SK-N-SH (cell line): ENCODE data around the gene LOXHD1. TPM values are rescaled to one million over a fixed set of nuclear protein-coding genes. Genes with fewer than 3 reads are reported as not detected.

Source experiments
- CTCF ChIA-PET: fragments of 300-600, 350-600 bp; formaldehyde crosslinking; extraction: SDS; loops from one replicate; lab custom pipeline; 2021; lab: Yijun Ruan, JAX
- POLR2A ChIA-PET: fragments of 350-600 bp; sonication (Branson Sonifier 250); formaldehyde crosslinking; extraction: SDS; loops from one replicate; lab custom pipeline; 2020; ENCODE audit warnings: antibody characterized with exemption, inconsistent platforms; lab: Yijun Ruan, JAX
- DNase-seq: peaks from one replicate; pipeline ENCODE4 v3.0.0; 2012
- H2AFZ ChIP-seq: fragments of 200-600 bp; sonication (generic); 2 replicates; pipeline ENCODE4 v1.8.1; 2016; ENCODE audit warnings: antibody characterized with exemption, mild to moderate bottlenecking, low read depth
- H3F3A ChIP-seq: fragments of 200-600 bp; sonication (generic); replicated peaks from 2 replicates; pipeline ENCODE3; 2016; ENCODE audit warnings: antibody characterized with exemption, mild to moderate bottlenecking; ENCODE audit not compliant: insufficient read depth
- H3K27ac ChIP-seq, 2 experiments: fragments of 200-500 bp in 1 of 2; fragments of 200-600 bp in 1 of 2; sonication (Bioruptor generic) in 1 of 2; sonication (generic), shearing (Covaris generic) in 1 of 2; 2 replicates each; pipeline versions ENCODE4 v1.5.1 to v1.6.1; 2014 to 2016; ENCODE audit warnings: low read depth in 2 of 2, inconsistent platforms in 1 of 2, low read length in 1 of 2, mild to moderate bottlenecking in 1 of 2, mixed read lengths in 1 of 2
- H3K27me3 ChIP-seq: fragments of 200-600 bp; sonication (generic), shearing (Covaris generic); 2 replicates; pipeline ENCODE4 v1.6.1; 2016; ENCODE audit warnings: mixed run types; ENCODE audit not compliant: insufficient read depth
- H3K36me3 ChIP-seq, 2 experiments: fragments of 200-500 bp in 1 of 2; fragments of 200-600 bp in 1 of 2; sonication (Bioruptor generic) in 1 of 2; sonication (generic) in 1 of 2; replicated peaks in 1 of 2; 2 replicates each; pipeline versions ENCODE3 to v1.5.1; 2014 to 2016; ENCODE audit warnings: low read length in 1 of 2, mild to moderate bottlenecking in 1 of 2; ENCODE audit not compliant: insufficient read depth in 2 of 2, control insufficient read depth in 1 of 2
- H3K4me1 ChIP-seq, 2 experiments: fragments of 200-500 bp in 1 of 2; fragments of 200-600 bp in 1 of 2; sonication (Bioruptor generic) in 1 of 2; sonication (generic), shearing (Covaris generic) in 1 of 2; 2 replicates each; pipeline versions ENCODE4 v1.5.1 to v1.6.1; 2014 to 2016; ENCODE audit warnings: low read depth in 1 of 2, low read length in 1 of 2, mixed run types in 1 of 2; ENCODE audit not compliant: insufficient read depth in 2 of 2, control insufficient read depth in 1 of 2
- H3K4me2 ChIP-seq: fragments of 200-600 bp; sonication (generic), shearing (Covaris generic); 2 replicates; pipeline ENCODE4 v1.6.1; 2017; ENCODE audit warnings: mixed run types
- H3K4me3 ChIP-seq, 2 experiments: fragments of 200-500 bp in 1 of 2; fragments of 200-600 bp in 1 of 2; sonication (Bioruptor generic) in 1 of 2; sonication (generic), shearing (Covaris generic) in 1 of 2; 2 replicates each; pipeline versions ENCODE4 v1.5.1 to v1.8.1; 2014 to 2016; ENCODE audit warnings: low read depth in 2 of 2, inconsistent platforms in 1 of 2, low read length in 1 of 2, mild to moderate bottlenecking in 1 of 2, mixed read lengths in 1 of 2, moderate library complexity in 1 of 2
- H3K79me2 ChIP-seq: fragments of 200-600 bp; sonication (generic); 2 replicates; pipeline ENCODE4 v1.8.1; 2017; ENCODE audit warnings: mild to moderate bottlenecking; ENCODE audit not compliant: insufficient read depth
- H3K9ac ChIP-seq: fragments of 200-600 bp; sonication (generic); 2 replicates; pipeline ENCODE4 v1.6.1; 2017; ENCODE audit warnings: mixed run types
- H3K9me2 ChIP-seq: fragments of 200-600 bp; sonication (generic); 2 replicates; pipeline ENCODE4 v1.6.1; 2017; ENCODE audit warnings: mixed run types
- H3K9me3 ChIP-seq: fragments of 200-600 bp; sonication (generic); 2 replicates; pipeline ENCODE4 v1.6.1; 2017; ENCODE audit warnings: mixed run types, mild to moderate bottlenecking, moderate library complexity
- H4K20me1 ChIP-seq: fragments of 200-600 bp; sonication (generic); 2 replicates; pipeline ENCODE4 v1.6.1; 2017; ENCODE audit warnings: mild to moderate bottlenecking, mixed run types; ENCODE audit not compliant: insufficient read depth
- CHD2 ChIP-seq: fragments of 150-350 bp; IDR thresholded peaks from 2 replicates; pipeline ENCODE4 v1.6.1; 2018; ENCODE audit warnings: low read length; ENCODE audit not compliant: partially characterized antibody
- EP300 ChIP-seq, 2 experiments: IDR thresholded peaks; 2 replicates each; pipeline versions ENCODE4 v1.4.0 to v1.6.1; 2012; ENCODE audit warnings: borderline replicate concordance in 1 of 2, low read depth in 1 of 2, low read length in 1 of 2
- FOSL2 ChIP-seq: IDR thresholded peaks from 2 replicates; pipeline ENCODE4 v1.4.0; 2012; ENCODE audit warnings: low read depth, mild to moderate bottlenecking, moderate library complexity, borderline replicate concordance
- FOXJ3 ChIP-seq: sonication (generic); formaldehyde crosslinking; IDR thresholded peaks from 2 replicates; pipeline ENCODE4 v1.5.1; 2020; ENCODE audit warnings: mild to moderate bottlenecking, missing genetic modification reagents
- GATA2 ChIP-seq: sonication (generic); formaldehyde crosslinking; IDR thresholded peaks from 2 replicates; pipeline ENCODE4 v1.5.0; 2020; ENCODE audit warnings: mild to moderate bottlenecking, missing genetic modification reagents
- NFIC ChIP-seq: IDR thresholded peaks from 2 replicates; pipeline ENCODE4 v1.4.0; 2012; ENCODE audit warnings: borderline replicate concordance
- NRF1 ChIP-seq: IDR thresholded peaks from 2 replicates; pipeline ENCODE4 v1.6.1; 2012; ENCODE audit warnings: low read depth, mild to moderate bottlenecking, low read length
- PBX3 ChIP-seq: IDR thresholded peaks from 2 replicates; pipeline ENCODE4; 2012
- POLR2AphosphoS5 ChIP-seq: IDR thresholded peaks from 2 replicates; pipeline ENCODE4 v1.6.1; 2012; ENCODE audit warnings: low read depth, low read length
- REST ChIP-seq: IDR thresholded peaks from 2 replicates; pipeline ENCODE4 v1.6.1; 2012; ENCODE audit warnings: mild to moderate bottlenecking, low read depth, low read length, moderate library complexity
- RFX5 ChIP-seq: IDR thresholded peaks from 2 replicates; pipeline ENCODE4 v1.6.1; 2012; ENCODE audit warnings: mild to moderate bottlenecking, improper control_type of control experiment, low read length
- TEAD4 ChIP-seq: IDR thresholded peaks from 2 replicates; pipeline ENCODE4 v1.4.0; 2012; ENCODE audit warnings: mild to moderate bottlenecking, borderline replicate concordance; ENCODE audit not compliant: insufficient read depth
- USF2 ChIP-seq: fragments of 150-350 bp; IDR thresholded peaks from 2 replicates; pipeline ENCODE4 v1.6.1; 2017; ENCODE audit warnings: antibody characterized with exemption, low read length, low read depth, borderline replicate concordance
- WGBS: methylation state at CpG from one replicate; pipeline ENCODE4 v1.1.6; 2017; ENCODE audit warnings: low lambda C conversion rate; 5-methylcytosine and 5-hydroxymethylcytosine counted together
- polyA plus RNA-seq, 3 experiments: library from polyadenylated mRNA; depleted of rRNA; stranded (reverse); fragments of >200 nt; gene quantifications; 2 replicates each; pipeline ENCODE4 v1.2.3, GENCODE V29; 2012

The LOXHD1 gene
- polyA plus RNA-seq, 1 of the 3 experiments (the other 2 are of a cell fraction) = not detected

DNA sequence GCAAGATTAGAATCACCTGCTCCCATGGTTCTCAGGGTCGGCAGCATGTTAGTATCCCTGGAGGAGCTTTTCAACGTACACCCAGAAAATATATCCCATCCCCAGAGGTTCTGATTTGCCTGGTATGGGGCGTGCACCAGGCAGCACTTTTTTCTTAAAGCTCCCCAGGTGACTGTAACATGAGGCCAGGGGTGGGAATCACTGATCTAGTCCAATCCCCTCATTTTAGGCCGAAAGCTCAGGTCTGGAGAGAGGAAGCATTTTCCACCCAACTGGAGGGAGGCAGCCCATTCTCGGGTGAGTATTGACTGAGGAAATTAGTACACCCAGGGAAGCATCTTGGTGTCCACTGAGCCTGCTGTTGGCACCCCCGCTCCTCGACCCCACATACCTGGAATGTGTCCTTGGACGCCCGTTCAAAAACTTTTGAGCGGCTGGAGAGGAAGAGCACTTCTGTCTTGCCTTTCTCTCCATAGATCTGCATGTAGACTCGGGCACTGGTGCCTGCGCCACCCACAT lies 94.3 kb downstream of the LOXHD1 start:
- no peak overlapping the region for H3K4me2 ChIP-seq
- ChIA-PET POLR2A (no interaction called here), CTCF (interaction anchor here (0.8 to 1.4 kb wide), 2 partner anchors 10 to 95 kb away, joined by 3 read pairs; no protein-coding TSS in a partner anchor)
- TF ChIP-seq PBX3 (no peak), EP300 (IDR thresholded peaks at IDR 0.05; ENCODE audit: borderline replicate concordance in 1 of 2, low read depth in 1 of 2, low read length in 1 of 2) (no peak)
- H3K27me3 ChIP-seq = no peaks in the 10 kb centered on the region
- no peak overlapping the region for H3K27ac ChIP-seq
- H3K9me3 ChIP-seq = no peaks in the 10 kb centered on the region
- WGBS = 32% methylated on average over 12 of the region's 12 CpGs
- H3K9ac ChIP-seq = no peak overlapping the region
- H4K20me1 ChIP-seq = no peaks in the 10 kb centered on the region
- no peak for DNase-seq
- no peaks in the 10 kb centered on the region for H3K4me1 ChIP-seq
- no peaks in the 10 kb centered on the region for H3K79me2 ChIP-seq
- no peaks in the 10 kb centered on the region for H3K9me2 ChIP-seq
- H3K36me3 ChIP-seq = no peaks in the 10 kb centered on the region
- H2AFZ ChIP-seq = no peak overlapping the region
- no peak overlapping the region for H3K4me3 ChIP-seq
- no peaks in the 10 kb centered on the region for H3F3A ChIP-seq

DNA sequence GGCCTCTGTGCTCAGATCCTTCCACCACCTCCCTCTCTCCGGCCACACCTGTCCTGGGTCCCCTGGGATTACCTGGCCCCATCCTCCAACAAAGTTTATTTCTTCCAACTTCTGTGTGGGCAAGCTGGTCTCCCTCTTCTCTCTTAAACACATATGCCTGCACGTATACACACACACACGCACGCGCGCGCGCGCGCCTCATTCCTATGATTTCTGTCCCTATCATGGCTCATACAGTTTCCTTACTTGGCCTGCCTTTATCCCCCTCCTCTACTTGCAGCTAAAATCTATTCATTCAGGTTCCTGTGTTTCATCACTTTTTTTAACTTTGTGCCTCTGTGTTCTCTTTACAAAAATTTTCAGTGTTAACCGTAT lies 96.4 kb downstream of the LOXHD1 start:
- no peak overlapping the region for H3K4me3 ChIP-seq
- no peak for TF ChIP-seq USF2
- TF ChIP-seq FOSL2 = no peak
- H2AFZ ChIP-seq = no peak overlapping the region
- no peaks in the 10 kb centered on the region for H4K20me1 ChIP-seq
- DNase-seq = no peak
- no peaks in the 10 kb centered on the region for H3K27me3 ChIP-seq
- no peak overlapping the region for H3K4me2 ChIP-seq
- no peaks in the 10 kb centered on the region for H3K79me2 ChIP-seq
- no peaks in the 10 kb centered on the region for H3F3A ChIP-seq
- no peaks in the 10 kb centered on the region for H3K4me1 ChIP-seq
- 91% methylated on average over 11 of the region's 11 CpGs for WGBS
- ChIA-PET POLR2A (no interaction called here), CTCF (interaction anchor here (1.3 to 1.7 kb wide), 4 partner anchors 11 to 387 kb away, joined by 3 to 6 read pairs (median 4); a partner anchor contains a TSS)
- H3K9me2 ChIP-seq = no peaks in the 10 kb centered on the region
- H3K36me3 ChIP-seq = no peaks in the 10 kb centered on the region
- H3K27ac ChIP-seq = no peak overlapping the region
- H3K9me3 ChIP-seq = no peaks in the 10 kb centered on the region
- H3K9ac ChIP-seq = no peak overlapping the region

- Histone ChIP-seq H3K4me1 (no peaks in the 10 kb centered on the region), H3K4me2 (no peak overlapping the region), H3K9me2 (no peaks in the 10 kb centered on the region), H3K4me3 (no peak overlapping the region), H2AFZ (no peak overlapping the region), H3K9ac (no peak overlapping the region), H4K20me1 (no peaks in the 10 kb centered on the region), H3K27ac (no peak overlapping the region), H3K27me3 (no peaks in the 10 kb centered on the region), H3K79me2 (no peaks in the 10 kb centered on the region), H3K9me3 (no peaks in the 10 kb centered on the region), H3F3A (no peaks in the 10 kb centered on the region), H3K36me3 (no peaks in the 10 kb centered on the region)
- ChIA-PET POLR2A (no interaction called here), CTCF (interaction anchor here (1.3 to 1.7 kb wide), 2 partner anchors 11 to 307 kb away, joined by 4 to 6 read pairs; no protein-coding TSS in a partner anchor)
- WGBS = 64% methylated on average over 32 of the region's 37 CpGs
- TF ChIP-seq FOSL2 = no peak
- TF ChIP-seq POLR2AphosphoS5 = no peak
- TF ChIP-seq TEAD4 = no peak
- TF ChIP-seq RFX5 = no peak
- TF ChIP-seq GATA2 (CRISPR knock-in tag) = no peak
- no peak for TF ChIP-seq CHD2
- TF ChIP-seq NRF1 = no peak
- no peak for TF ChIP-seq REST
- no peak for TF ChIP-seq FOXJ3 (CRISPR knock-in tag)
- no peak for TF ChIP-seq NFIC
- DNase-seq = no peak
Observed at GRCh38 chr18:46559946-46560670, 96.9 kb downstream of the LOXHD1 start.
